Amygdala (tissue), 56 donors: ENCODE results near the gene RFTN1.
A peak's percentile ranks its signal among the peaks of the same experiment; 100 is the strongest.

ENCODE experiments used
- DNase-seq, 56 donors: peaks; one replicate each; lab custom pipeline; 2025; lab: John Stamatoyannopoulos, UW

The RFTN1 gene

GRCh38 chr3:16529264-16529663 is 15.8 kb upstream of the RFTN1 start:
- DNase-seq, result no peak

- no peak for DNase-seq
These were observed 15.1 kb upstream of the RFTN1 start for GRCh38 chr3:16528581-16528993.

GRCh38 chr3:16528106-16528505 is 14.6 kb upstream of the RFTN1 start:
- DNase-seq, result no peak

- DNase-seq, result no peak
These were observed 10.7 kb upstream of the RFTN1 start for GRCh38 chr3:16524196-16524595.

- DNase-seq, result no peak
These were observed 10.3 kb upstream of the RFTN1 start for GRCh38 chr3:16523778-16524177.

- no peak for DNase-seq
These were observed 9.3 kb upstream of the RFTN1 start for GRCh38 chr3:16522834-16523233.

GRCh38 chr3:16520970-16521881 is 7.7 kb upstream of the RFTN1 start:
- DNase-seq, result no peak

- no peak for DNase-seq
These were observed 6.9 kb upstream of the RFTN1 start for GRCh38 chr3:16520241-16520969.

GRCh38 chr3:16516695-16517481 is 3.4 kb upstream of the RFTN1 start:
- DNase-seq, result peak in 14 of 56 donors; percentile 7 to 53 (median 16)

- DNase-seq, result no peak
These were observed 2.5 kb upstream of the RFTN1 start for GRCh38 chr3:16515885-16516420.

- DNase-seq, result no peak
These were observed 1.4 kb upstream of the RFTN1 start for GRCh38 chr3:16514755-16515353.

GRCh38 chr3:16514021-16514700 is 662 bp upstream of the RFTN1 start:
- DNase-seq, result no peak

GRCh38 chr3:16512435-16513140 is 911 bp downstream of the RFTN1 start:
- no peak for DNase-seq

- peak in 1 of 56 donors; percentile 8 for DNase-seq
These were observed 1.6 kb downstream of the RFTN1 start for GRCh38 chr3:16511681-16512434.

- DNase-seq, result no peak
These were observed 2.7 kb downstream of the RFTN1 start for GRCh38 chr3:16510620-16511319.

- DNase-seq, result no peak
These were observed 3.5 kb downstream of the RFTN1 start for GRCh38 chr3:16509721-16510619.

- DNase-seq, result no peak
These were observed 4.9 kb downstream of the RFTN1 start for GRCh38 chr3:16508591-16508995.
